C4-2B (cell line): ENCODE data around the gene BRSK2.
"Not testable (repeated sequence)": the region's sequence is repeated elsewhere in the genome, so short reads cannot be mapped to it uniquely, and the experiment has no call there.

Source experiments
- H3K27ac ChIP-seq: fragments of 450-650 bp; 2 replicates; pipeline ENCODE4 v1.5.1; 2017
- CTCF ChIP-seq: fragments of 450-650 bp; conservative IDR thresholded peaks from 2 replicates; pipeline ENCODE4 v1.5.1; 2017; ENCODE audit warnings: mild to moderate bottlenecking
- ZFX ChIP-seq: fragments of 450-650 bp; IDR thresholded peaks from 2 replicates; pipeline ENCODE4 v1.6.1; 2017

BRSK2 gene

GRCh38 chr11:1407668-1408067 is 17.9 kb downstream of the BRSK2 start:
- no peak overlapping the region for H3K27ac ChIP-seq
- TF ChIP-seq ZFX (no peak), CTCF (no peak)

- H3K27ac ChIP-seq, result no peak overlapping the region
- TF ChIP-seq ZFX (no peak), CTCF (no peak)
Measured at GRCh38 chr11:1408346-1408745, 18.6 kb downstream of the BRSK2 start.

- H3K27ac ChIP-seq, result no peak overlapping the region
- TF ChIP-seq CTCF, result no peak
- TF ChIP-seq ZFX, result no peak
Measured at GRCh38 chr11:1409108-1409851, 19.5 kb downstream of the BRSK2 start.

GRCh38 chr11:1409852-1410125 is 20.1 kb downstream of the BRSK2 start:
- H3K27ac ChIP-seq, result not testable (repeated sequence)

- no peak for TF ChIP-seq ZFX
- TF ChIP-seq CTCF, result no peak
- no peak overlapping the region for H3K27ac ChIP-seq
Measured at GRCh38 chr11:1410366-1411291, 20.9 kb downstream of the BRSK2 start.

GRCh38 chr11:1411301-1411700 is 21.6 kb downstream of the BRSK2 start:
- H3K27ac ChIP-seq, result no peak overlapping the region
- TF ChIP-seq CTCF, result no peak
- no peak for TF ChIP-seq ZFX

- H3K27ac ChIP-seq, result not testable (repeated sequence)
Measured at GRCh38 chr11:1411739-1412138, 22.0 kb downstream of the BRSK2 start.

- no peak overlapping the region for H3K27ac ChIP-seq
- TF ChIP-seq CTCF, result no peak
- TF ChIP-seq ZFX, result no peak
Measured at GRCh38 chr11:1412377-1413095, 22.8 kb downstream of the BRSK2 start.
